NCI-H146 (cell line): Measurements from ENCODE around the gene EEF1A2.

Source experiments
- DNase-seq: peaks from one replicate; lab custom pipeline; 2025; lab: John Stamatoyannopoulos, UW

EEF1A2 gene

DNA sequence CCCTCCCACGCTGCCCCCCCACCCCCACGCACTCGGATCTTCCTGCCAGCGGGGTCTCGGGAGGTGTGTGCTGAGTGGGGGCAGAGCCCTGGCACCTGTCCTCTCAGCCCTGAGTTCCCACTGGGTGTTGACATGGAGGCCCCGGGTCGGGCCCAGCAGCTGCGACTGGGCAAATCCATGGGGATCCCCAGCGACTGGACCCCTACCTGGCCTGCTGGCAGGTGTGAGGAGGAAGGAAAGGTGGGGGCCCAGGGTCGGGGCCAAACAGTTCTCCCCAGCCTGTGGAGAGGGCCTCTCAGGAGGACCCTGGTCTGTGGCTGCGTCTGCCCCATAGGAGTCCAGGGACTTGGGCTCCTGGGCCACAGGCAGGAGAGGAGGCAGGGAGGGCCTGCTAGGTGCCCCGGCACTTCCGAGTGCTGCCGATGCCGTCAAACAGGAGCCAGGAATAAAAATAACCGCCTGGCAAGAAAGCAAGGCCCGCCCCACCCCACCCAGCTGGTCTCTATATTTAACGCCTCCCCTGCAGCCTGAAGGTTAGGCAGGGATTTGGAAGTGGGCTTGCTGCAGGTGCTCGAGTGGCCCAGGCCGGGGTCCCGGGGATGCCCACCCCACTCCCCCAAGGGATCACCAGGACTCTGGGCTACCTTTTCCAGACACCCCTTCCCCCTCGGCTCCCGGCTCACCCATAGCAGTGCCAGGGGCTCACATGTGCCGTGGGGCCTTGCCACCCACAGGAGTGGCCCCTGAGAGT is 1.4 kb upstream of the EEF1A2 start:
- no peak for DNase-seq

DNA sequence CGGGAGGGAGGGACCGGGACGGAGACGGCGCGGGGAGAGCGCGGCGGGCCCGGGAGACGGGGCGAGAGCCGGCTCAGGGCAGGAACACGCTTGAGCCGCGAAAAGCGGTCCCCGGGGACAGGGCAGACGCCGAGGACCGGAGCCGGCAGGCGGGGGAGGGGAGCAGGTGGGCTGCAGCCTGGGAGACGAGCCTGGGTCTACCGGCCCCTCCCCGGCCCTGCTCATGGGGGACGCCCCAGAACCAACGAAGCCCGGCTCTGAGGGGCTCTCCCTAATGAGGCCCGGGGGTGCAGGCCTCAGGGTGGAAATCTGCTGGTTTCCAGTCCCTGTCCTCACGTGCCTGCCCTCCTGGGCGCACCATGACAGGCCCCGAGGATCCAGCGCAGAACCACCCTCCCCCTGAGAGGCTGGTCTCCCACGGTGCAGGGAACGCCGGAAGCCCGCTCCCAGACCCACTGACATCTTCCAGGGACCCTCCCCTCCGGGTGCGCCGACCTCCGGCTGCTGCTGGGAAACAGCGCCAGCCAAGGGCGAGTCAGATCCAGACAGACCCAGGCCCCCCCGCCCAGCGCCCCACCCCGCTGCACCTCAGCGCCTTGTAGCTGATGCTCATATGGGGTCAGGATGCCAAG is 571 bp upstream of the EEF1A2 start:
- DNase-seq, result peak; percentile 70

DNA sequence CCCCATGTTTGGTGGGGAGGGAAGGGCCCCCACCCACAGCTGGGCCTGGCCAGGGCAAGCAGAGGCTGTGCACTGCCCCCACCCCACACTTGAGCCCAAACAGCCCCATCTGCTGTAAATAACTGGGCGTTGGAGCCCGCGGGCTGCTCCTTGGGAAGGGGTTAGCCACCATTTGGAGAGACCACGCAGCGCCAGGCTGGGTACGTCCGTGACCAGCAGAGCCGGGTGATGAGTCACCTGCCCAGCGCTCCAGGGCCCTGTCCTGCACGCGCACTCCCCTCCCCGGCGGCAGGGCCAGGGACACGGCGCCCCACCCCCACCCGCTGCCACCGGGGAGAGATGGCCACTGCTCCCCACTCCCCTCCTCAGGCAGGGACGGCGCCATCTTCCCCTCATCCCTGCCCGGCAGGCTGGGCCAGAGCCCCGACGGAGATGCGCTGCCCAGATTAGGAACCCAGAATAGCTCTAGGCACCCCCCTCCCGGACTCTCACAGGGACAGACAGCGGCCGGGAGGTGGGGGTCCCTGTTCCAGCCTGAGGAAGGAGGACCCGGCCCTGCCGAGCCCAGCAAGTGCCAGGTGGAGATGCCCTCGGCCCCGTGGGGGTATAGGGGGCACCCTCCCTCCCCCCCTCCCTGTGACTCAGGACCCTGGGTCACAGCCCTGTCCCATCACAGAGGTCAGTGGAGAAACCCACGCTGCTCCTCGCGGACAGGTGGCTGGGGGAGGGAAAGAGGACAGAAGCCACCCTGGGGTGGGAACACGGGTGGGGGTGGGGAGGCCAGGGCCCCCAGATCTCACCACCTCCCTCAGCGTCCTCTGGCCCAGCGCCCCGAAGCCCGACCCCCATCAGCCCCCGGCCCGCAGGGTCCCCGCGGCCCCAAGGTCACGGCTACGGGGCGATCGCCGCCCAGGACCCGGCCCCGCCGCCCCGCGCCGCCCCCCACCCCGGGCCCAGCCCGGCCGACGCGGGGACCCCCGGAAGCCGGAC is 642 bp downstream of the EEF1A2 start:
- DNase-seq, result peak; percentile 65

DNA sequence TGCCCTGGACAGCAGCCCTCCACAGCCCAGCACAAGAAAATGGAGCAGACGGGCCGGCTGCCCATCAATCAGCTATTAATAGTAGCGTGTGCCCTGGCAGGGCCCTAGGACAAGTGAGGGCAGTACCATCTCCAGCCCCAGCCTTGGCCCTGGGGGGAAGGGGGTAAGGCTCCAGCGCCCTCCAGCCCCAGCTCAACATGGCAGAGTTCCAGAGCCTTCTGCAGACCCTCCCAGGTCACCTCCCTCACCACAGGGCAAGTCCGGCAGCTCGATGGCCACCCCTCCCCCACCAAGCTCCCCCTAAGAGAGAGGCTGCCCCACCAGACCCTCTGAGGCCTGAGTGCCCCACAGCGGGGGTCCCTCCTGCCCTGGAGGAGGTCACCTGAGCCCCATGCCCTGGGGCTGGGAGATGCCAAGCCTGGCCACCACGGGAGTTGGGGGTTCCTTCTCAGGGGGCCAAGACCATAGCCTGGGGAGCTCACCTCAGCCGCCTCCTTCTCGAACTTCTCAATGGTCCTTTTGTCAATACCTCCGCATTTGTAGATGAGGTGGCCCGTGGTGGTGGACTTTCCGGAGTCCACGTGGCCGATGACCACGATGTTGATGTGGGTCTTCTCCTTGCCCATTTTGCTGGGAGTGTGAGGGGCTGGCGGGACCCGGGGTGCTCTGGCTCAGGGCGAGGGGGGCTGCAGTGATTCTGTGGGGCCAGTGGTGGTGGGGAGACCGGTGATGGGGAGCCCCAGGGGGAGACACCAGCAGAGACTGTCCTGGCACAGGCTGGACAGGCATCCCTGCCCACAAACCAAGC is 1.5 kb downstream of the EEF1A2 start:
- DNase-seq, result no peak

DNA sequence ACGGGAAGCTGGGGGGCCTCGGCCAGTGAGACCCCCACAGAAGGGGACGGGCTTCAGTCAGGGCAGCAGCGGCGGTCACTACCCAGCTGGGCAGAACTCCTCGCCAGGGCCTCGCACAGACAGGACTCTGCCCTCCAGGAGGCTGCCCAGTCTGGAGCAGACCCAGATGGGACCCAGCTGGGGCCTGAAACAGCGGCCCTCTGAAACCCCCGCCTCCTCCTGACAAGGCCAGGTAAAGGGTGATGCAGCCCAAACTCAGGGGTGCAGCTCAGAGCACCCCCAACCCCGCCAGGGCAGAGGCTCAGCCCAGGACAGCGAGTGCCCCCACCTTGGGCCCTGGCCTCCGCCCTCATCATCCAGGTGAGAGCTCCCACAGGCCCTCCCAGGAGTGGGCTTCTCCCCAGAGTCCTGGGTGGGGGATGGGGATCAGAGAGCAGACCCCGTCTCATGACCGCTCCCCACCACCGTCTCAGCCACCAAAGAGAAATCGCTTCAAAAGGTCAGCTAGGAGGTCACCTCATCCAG is 2.2 kb downstream of the EEF1A2 start:
- no peak for DNase-seq

DNA sequence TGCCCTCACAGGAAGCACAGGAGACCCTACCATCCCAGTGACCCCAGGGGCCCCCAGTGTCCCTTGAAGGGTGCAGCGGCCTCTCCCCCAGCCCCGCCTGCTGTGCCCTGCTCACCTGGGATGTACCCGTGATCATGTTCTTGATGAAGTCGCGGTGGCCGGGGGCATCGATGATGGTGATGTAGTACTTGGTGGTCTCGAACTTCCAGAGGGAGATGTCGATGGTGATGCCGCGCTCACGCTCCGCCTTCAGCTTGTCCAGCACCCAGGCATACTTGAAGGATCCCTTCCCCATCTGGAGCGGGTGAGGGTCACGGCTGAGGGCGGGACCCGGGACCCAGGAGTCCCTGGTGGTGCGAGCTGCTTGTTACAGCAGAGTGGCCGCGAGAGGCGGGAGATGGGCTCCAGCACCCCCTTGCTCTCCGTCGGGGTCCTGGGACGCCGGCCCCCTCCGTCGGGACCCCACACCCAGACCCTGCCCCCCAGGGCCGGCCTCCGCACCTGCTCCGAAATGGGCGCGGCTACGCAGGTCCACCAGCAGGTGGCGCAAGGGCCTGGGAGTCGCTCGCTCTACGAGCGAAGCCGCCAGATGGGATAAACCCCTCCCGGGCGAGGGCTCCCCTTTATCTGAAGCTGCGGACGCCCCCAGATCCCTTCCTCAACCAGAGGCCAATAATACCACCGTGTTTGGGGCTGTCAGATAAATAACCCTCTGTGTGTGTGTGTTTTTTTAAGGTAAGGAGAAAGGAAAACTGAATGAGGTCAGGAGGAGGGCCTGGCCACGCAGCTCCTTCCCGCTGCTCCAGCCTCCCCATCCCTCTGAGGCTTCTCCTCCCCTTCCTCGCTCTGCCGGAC is 2.9 kb downstream of the EEF1A2 start:
- peak; percentile 37 for DNase-seq

DNA sequence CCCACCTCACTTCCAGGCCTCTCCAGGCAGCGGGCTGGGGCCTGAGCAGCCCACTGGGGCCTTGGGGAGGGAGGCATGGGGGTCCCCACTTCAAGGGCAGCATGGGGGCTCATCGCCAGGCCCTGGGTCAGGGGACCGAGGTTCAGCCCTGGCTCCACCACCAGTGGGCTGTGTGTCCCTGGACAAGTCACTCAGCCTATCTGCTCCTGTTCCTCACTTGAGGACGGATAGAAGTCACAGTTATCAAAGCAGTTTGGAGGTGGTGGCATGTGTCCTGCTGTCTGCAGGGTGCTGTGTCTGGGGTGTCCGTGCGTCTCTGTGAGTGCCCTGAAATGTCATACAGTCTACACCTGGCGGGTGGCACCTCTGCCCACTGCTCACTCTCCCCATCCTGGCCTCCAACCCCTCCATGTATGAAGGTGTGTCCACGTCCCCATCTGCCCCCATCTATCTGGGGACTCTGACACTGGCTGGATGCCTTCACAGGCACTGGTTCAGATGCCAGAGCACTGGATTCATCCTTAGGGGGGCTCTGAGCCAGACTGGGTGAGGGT is 3.6 kb downstream of the EEF1A2 start:
- DNase-seq, result no peak

DNA sequence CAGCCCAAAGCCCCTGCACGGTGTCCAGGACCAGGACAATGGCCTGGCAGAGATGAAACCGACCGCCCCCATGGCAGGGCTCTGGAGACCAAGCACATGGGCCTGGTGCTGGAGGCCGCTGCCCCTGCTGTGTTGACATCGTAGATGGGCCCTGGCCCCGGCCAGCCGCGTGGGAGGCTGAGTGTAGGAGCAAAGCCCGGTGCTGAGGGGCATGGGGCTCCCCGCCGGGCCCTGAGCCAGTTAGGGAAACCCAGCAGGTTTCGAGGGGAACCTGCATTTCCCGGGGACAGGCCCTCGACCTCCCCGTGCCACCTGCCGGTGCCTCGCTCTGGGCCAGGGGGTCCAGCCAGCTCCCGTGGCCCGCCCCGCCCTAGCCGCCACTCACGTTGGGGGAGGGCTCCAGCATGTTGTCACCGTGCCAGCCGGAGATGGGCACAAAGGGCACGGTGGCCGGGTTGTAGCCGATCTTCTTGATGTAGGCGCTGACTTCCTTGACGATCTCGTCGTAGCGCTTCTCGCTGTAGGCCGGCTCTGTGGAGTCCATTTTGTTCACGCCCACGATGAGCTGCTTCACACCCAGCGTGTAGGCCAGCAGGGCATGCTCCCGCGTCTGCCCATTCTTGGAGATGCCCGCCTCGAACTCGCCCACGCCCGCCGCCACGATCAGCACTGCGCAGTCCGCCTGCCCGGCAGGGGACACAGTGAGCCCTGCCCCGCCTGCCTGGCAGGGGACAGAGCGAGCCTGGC is 4.3 kb downstream of the EEF1A2 start:
- DNase-seq, result no peak

DNA sequence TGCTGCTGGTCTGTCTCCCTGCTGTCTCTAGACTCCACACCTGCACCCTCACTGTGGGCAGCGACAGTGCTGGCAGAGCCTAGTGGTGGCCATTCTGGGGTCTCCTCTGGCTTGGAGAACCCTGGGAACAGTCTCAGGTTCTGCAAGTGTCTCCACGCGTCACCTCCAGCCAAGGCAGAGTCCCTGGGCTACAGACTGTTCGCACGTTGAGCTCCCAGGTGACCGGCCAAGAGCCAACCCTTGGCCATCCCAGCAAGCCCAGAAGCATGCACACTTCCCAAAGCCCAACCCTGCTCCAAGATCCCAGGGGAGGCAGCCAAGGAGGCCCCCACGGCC is 4.8 kb downstream of the EEF1A2 start:
- no peak for DNase-seq

DNA sequence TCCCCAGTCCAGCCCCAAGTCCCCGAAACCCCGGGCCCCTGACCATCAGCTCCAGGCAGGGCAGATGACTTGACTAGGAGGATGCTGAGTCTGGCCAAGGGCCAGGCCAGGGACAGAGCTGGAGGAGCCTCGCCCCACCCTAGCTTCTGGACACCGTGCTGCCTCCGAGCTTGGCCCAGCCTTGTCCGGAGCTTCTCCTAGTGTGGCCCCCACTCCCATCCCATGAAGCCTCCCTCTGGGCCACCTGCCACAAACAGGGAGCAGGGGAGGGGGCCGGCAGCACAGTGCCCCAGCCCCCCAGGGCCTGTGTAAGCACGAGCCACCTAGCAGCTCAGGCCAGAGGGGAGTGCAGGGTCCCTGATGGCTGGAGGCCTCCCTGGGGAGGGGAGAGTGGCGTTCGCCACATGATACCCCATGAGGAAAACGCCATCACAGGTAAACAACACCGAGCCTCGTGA is 5.3 kb downstream of the EEF1A2 start:
- DNase-seq, result no peak

DNA sequence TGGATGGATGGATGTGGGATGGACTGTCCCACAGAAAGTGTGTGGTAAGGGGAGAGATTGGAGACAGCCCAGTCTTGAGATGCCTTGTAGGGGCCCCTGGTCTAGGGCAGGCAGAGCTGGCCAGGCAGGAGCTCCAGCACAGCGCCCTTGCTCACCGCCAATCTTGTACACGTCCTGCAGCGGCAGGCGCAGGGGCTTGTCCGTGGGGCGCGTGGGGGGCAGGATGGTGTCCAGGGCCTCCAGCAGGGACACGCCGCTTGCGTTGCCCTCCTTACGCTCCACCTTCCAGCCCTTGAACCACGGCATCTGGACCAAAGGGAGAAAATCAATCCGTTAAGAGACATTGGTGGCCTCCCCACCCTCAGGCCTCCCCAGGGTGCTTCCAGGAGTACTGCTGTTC is 5.9 kb downstream of the EEF1A2 start:
- DNase-seq, result no peak

DNA sequence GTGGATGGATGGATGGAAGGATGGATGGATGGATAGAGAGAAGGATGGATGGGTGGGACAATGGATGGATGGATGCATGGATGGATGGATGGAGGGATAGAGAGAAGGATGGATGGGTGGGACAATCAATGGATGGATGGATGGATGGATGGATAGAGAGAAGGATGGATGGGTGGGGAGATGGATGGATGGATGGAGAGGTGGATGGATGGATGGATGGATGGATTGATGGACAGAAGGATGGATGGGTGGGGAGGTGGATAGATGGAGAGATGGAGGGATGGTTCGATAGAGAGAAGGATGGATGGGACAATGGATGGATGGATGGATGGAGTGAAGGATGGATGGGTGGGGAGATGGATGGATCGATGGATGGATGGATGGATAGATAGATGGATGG is 6.4 kb downstream of the EEF1A2 start:
- no peak for DNase-seq

DNA sequence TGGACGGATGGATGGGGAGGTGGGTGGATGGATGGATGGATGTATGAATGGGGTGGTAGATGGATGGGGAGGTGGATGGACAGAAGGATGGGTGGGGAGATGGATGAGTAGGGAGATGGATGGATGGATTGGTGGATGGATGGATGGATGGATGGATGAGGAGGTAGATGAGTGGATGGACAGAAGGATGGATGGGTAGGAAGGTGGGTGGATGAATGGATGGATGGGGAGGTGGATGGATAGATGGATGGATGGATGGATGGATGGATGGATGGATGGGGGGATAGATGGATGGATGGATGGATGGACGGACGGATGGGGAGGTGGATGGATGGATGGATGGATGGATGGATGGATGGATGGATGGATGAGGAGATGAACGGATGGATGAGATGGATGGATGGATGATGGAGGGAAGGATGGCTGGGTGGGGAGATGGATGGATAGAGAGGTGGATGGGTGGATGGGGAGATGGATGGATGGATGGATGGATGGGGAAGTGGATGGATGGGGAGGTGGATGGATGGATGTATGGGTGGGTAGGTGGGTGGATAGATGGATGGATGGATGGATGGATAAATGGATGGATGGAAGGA is 7.2 kb downstream of the EEF1A2 start:
- no peak for DNase-seq

DNA sequence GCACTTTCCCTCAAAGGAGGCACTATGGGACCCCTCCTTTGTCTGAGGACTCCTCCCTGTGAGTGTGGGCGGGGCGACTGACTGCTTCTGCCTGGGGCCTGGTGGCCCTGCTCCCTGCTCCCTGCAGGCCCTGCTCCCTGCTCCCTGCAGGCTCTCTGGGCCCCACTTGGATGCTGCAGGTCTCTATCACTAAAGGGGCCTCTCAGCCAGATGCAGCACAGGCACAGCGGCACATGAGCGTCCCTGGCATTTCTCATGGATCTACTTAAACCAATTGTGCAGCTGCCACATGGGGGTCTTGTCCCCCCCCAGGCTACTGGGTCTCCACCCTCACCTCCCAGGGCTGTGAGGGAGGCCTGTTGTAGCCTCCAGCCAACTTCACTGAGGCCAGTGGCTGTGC is 7.8 kb downstream of the EEF1A2 start:
- no peak for DNase-seq

DNA sequence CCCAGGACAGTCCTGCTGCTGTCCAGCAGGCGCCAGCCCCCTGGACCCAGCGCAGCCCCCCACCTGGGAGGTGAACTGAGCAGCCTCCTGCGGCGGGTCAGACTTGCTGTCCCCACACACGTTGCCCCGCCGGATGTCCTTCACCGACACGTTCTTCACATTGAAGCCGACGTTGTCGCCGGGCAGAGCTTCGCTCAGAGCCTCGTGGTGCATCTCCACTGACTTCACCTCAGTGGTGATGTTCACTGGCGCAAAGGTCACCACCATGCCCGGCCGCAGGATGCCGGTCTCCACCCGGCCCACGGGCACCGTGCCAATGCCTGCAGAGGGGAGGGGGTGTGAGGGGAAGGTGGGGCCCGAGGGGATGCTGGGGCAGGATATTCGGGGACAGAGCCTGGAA is 8.5 kb downstream of the EEF1A2 start:
- no peak for DNase-seq

DNA sequence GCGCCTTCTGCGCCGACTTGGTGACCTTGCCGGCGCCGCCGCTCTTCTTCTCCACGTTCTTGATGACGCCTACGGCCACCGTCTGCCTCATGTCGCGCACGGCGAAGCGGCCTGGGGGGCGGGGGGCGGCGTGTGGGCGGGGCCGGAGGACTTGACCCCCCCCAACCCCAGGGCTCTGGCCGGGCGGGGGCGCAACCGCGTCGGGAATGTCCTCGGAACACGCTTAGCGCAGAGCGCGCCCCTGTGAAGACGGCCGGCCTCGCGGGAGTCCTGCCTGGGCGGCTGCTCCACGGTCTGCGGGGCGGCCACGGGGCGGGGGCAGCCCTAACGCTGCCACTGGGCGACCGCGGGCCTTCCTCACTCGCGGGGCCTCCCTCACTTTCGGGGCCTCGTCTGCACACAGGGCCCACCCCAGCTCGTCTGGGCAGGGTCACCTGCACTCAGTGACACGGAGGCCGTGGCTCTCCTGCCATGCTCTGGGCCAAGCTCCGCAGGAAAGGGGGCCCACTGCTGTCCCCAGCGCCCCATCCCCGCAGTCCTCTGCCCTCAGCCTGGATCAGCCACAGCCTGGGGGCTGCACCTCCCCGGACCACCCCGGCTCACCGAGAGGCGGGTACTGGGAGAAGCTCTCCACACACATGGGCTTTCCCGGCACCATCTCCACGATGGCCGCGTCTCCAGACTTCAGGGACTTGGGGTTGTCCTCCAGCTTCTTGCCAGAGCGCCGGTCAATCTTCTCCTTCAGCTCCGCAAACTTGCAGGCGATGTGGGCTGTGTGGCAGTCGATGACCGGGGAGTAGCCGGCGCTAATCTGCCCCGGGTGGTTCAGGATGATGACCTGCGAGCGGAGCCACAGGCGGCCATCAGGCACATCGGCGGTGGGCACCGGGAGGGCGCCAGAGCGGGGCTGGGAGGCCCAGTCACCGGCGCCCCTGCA is 10.3 kb downstream of the EEF1A2 start:
- no peak for DNase-seq

DNA sequence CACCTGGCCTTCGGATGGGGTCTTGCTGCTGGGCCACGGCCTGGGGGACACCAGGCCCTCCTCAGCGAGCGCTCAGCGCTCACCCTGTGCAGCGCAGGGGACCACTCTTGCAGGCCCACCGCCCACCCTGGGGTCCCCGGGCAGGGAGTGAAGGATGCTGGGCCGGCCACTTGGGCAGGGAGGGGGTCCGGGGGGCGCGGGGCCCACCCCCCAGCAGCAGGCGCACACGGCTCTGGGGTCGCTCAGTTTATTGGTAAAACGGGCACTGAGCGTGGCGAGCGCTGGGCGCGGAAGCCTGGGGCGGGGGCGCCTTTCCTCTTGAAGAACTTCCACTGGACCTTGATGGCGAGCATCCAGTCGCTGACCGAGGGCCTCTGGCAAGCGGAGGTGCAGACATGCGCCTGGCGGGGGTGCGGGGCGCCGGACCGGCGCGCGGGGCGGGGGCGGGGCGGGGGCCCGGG is 11.1 kb downstream of the EEF1A2 start:
- no peak for DNase-seq
